PFSK-1 (cell line): ENCODE data around the gene KRTAP19-2.

ENCODE experiments used
- FOXP2 ChIP-seq: optimal IDR thresholded peaks from 2 replicates; pipeline ENCODE3; 2011; ENCODE audit warnings: borderline replicate concordance, control low read depth, inconsistent platforms; ENCODE audit not compliant: insufficient read depth; ENCODE audit errors: extremely low read length, extremely low read depth
- POLR2AphosphoS5 ChIP-seq: IDR thresholded peaks from 2 replicates; pipeline ENCODE4 v1.6.1; 2012; ENCODE audit warnings: low read depth, mild to moderate bottlenecking, control low read depth, low read length, moderate library complexity
- REST ChIP-seq, 2 experiments: IDR thresholded peaks; 2 replicates each; pipeline versions ENCODE4 v1.6.1 to v1.8.0; 2011 to 2012; ENCODE audit warnings: low read depth in 2 of 2, low read length in 2 of 2, control low read depth in 1 of 2, inconsistent platforms in 1 of 2, mild to moderate bottlenecking in 1 of 2, moderate library complexity in 1 of 2; ENCODE audit not compliant: insufficient read depth in 1 of 2
- SIN3A ChIP-seq: IDR thresholded peaks from 2 replicates; pipeline ENCODE4 v1.6.1; 2012; ENCODE audit warnings: mild to moderate bottlenecking, low read length, moderate library complexity, borderline replicate concordance; ENCODE audit not compliant: insufficient read depth
- TAF1 ChIP-seq: IDR thresholded peaks from 2 replicates; pipeline ENCODE4 v1.6.1; 2012; ENCODE audit warnings: low read length, control low read depth, borderline replicate concordance; ENCODE audit not compliant: insufficient read depth

Gene KRTAP19-2

GRCh38 chr21:30478004-30478403 is 9.2 kb downstream of the KRTAP19-2 start:
- no peak for TF ChIP-seq FOXP2
- TF ChIP-seq REST (IDR thresholded peaks at IDR 0.05; ENCODE audit: insufficient read depth in 1 of 2, low read depth in 2 of 2, low read length in 2 of 2), result no peak
- no peak for TF ChIP-seq POLR2AphosphoS5
- no peak for TF ChIP-seq TAF1
- TF ChIP-seq SIN3A, result no peak

- TF ChIP-seq TAF1 (no peak), SIN3A (no peak), POLR2AphosphoS5 (no peak), REST (IDR thresholded peaks at IDR 0.05; ENCODE audit: insufficient read depth in 1 of 2, low read depth in 2 of 2, low read length in 2 of 2) (no peak), FOXP2 (no peak)
These were observed 18.1 kb downstream of the KRTAP19-2 start for GRCh38 chr21:30468900-30469714.

- TF ChIP-seq REST (IDR thresholded peaks at IDR 0.05; ENCODE audit: insufficient read depth in 1 of 2, low read depth in 2 of 2, low read length in 2 of 2), result no peak
- no peak for TF ChIP-seq POLR2AphosphoS5
These were observed 23.5 kb downstream of the KRTAP19-2 start for GRCh38 chr21:30463713-30464112.

GRCh38 chr21:30448514-30448913 is 38.7 kb downstream of the KRTAP19-2 start:
- TF ChIP-seq SIN3A (no peak), FOXP2 (no peak), REST (IDR thresholded peaks at IDR 0.05; ENCODE audit: insufficient read depth in 1 of 2, low read depth in 2 of 2, low read length in 2 of 2) (no peak), TAF1 (no peak), POLR2AphosphoS5 (no peak)

GRCh38 chr21:30447056-30447455 is 40.2 kb downstream of the KRTAP19-2 start:
- no peak for TF ChIP-seq REST (IDR thresholded peaks at IDR 0.05; ENCODE audit: insufficient read depth in 1 of 2, low read depth in 2 of 2, low read length in 2 of 2)
- no peak for TF ChIP-seq TAF1
- no peak for TF ChIP-seq POLR2AphosphoS5
- no peak for TF ChIP-seq SIN3A
- no peak for TF ChIP-seq FOXP2
